PC-9 (cell line): Measurements from ENCODE around the gene TSACC. TPM values are rescaled to one million over a fixed set of nuclear protein-coding genes. Genes with fewer than 3 reads are reported as not detected.
A peak's percentile ranks its signal among the peaks of the same experiment; 100 is the strongest.
"Not testable (repeated sequence)": the region's sequence is repeated elsewhere in the genome, so short reads cannot be mapped to it uniquely, and the experiment has no call there.

Source experiments
- BruUV-seq: library from RNA; stranded (reverse); fragments of 400-500 nt; replicated peaks from 2 replicates; lab custom pipeline; 2021; lab: Mats Ljungman, UMichigan
- CTCF ChIA-PET: fragments of 300-600 bp; sonication (Branson Sonifier 250); formaldehyde crosslinking; loops from one replicate; lab custom pipeline; 2022; ENCODE audit warnings: antibody characterized with exemption; lab: Charles Lee
- POLR2A ChIA-PET: fragments of 300-600 bp; sonication (Branson Sonifier 250); formaldehyde crosslinking; loops from one replicate; lab custom pipeline; 2022; ENCODE audit warnings: antibody characterized with exemption; ENCODE audit not compliant: unreplicated experiment; lab: Charles Lee
- DNase-seq, 2 experiments: peaks; one replicate each; pipeline versions ENCODE4 v3.0.0 to v3.0.0-alpha.2; 2015 to 2022; ENCODE audit warnings: mixed read lengths in 1 of 2
- H2AFZ ChIP-seq: fragments of 200-600 bp; sonication (generic); 2 replicates; pipeline ENCODE4 v1.8.1; 2017; ENCODE audit warnings: antibody characterized with exemption
- H3F3A ChIP-seq: fragments of 200-600 bp; sonication (generic); 2 replicates; pipeline ENCODE4 v1.8.1; 2017; ENCODE audit warnings: antibody characterized with exemption, mild to moderate bottlenecking, low read depth; ENCODE audit not compliant: insufficient read depth
- H3K27ac ChIP-seq: fragments of 200-600 bp; sonication (generic); 2 replicates; pipeline ENCODE4 v1.6.1; 2016; ENCODE audit warnings: mixed run types
- H3K27me3 ChIP-seq: fragments of 200-600 bp; sonication (generic); 2 replicates; pipeline ENCODE4 v1.6.1; 2016; ENCODE audit warnings: low read depth, mixed run types; ENCODE audit not compliant: insufficient read depth
- H3K36me3 ChIP-seq: fragments of 200-600 bp; sonication (generic); 2 replicates; pipeline ENCODE4 v1.6.1; 2016; ENCODE audit warnings: low read depth, mixed run types
- H3K4me1 ChIP-seq: fragments of 200-600 bp; sonication (generic); replicated peaks from 2 replicates; pipeline ENCODE4 v1.6.1; 2016; ENCODE audit warnings: mixed run types; ENCODE audit not compliant: insufficient read depth
- H3K4me2 ChIP-seq: fragments of 200-600 bp; sonication (generic); 2 replicates; pipeline ENCODE4 v1.6.1; 2017; ENCODE audit warnings: mixed run types
- H3K4me3 ChIP-seq: fragments of 200-600 bp; sonication (generic); 2 replicates; pipeline ENCODE4 v1.6.1; 2016; ENCODE audit warnings: mixed run types
- H3K79me2 ChIP-seq: fragments of 200-600 bp; sonication (generic); 2 replicates; pipeline ENCODE4 v1.6.1; 2017; ENCODE audit warnings: low read depth, mixed run types
- H3K9me2 ChIP-seq: fragments of 200-600 bp; sonication (generic); 2 replicates; pipeline ENCODE4 v1.8.1; 2017; ENCODE audit warnings: mild to moderate bottlenecking; ENCODE audit not compliant: insufficient read depth
- H3K9me3 ChIP-seq: fragments of 200-600 bp; sonication (generic); 2 replicates; pipeline ENCODE4 v1.8.1; 2016; ENCODE audit warnings: low read depth; ENCODE audit not compliant: insufficient read depth
- H4K20me1 ChIP-seq: fragments of 200-600 bp; sonication (generic); 2 replicates; pipeline ENCODE4 v1.8.1; 2017; ENCODE audit not compliant: insufficient read depth
- EZH2 ChIP-seq: fragments of 200-600 bp; sonication (generic); IDR thresholded peaks from 2 replicates; pipeline ENCODE4 v1.8.0; 2017; ENCODE audit warnings: antibody characterized with exemption, low read depth
- intact Hi-C: fragments of 100-400 bp; cut with micrococcal nuclease; formaldehyde crosslinking; loops from one replicate; pipeline ENCODE4 v1.10.0; 2022; ENCODE audit not compliant: unreplicated experiment
- total RNA-seq: library from RNA; stranded (reverse); gene quantifications from 2 replicates; pipeline ENCODE4 v1.2.3, GENCODE V29; 2021
- TF ChIP-seq, protein P1 (sequence below): fragments of 200-600 bp; sonication (generic); conservative IDR thresholded peaks from 2 replicates; pipeline ENCODE4 v1.6.1; 2017; ENCODE audit warnings: mixed run types, antibody characterized with exemption, mild to moderate bottlenecking, moderate library complexity

Gene TSACC
- total RNA-seq, 1 experiment from 2014 or later, result 1.3 TPM

- H2AFZ ChIP-seq, result no peak overlapping the region
- H3K4me1 ChIP-seq, result peaks cover 45% of the 10 kb centered on the region
- ChIA-PET CTCF (interaction anchor here (1.0 kb wide), 1 partner anchor 12 kb away, joined by 10 read pairs; no protein-coding TSS in a partner anchor), POLR2A (no interaction called here)
- H3K4me2 ChIP-seq, result peak overlapping the region; percentile 26; the same call in 1 of the 2 replicates
- H3K79me2 ChIP-seq, result no peaks in the 10 kb centered on the region
- intact Hi-C loops, result no loop called here
- TF ChIP-seq, protein P1, sequence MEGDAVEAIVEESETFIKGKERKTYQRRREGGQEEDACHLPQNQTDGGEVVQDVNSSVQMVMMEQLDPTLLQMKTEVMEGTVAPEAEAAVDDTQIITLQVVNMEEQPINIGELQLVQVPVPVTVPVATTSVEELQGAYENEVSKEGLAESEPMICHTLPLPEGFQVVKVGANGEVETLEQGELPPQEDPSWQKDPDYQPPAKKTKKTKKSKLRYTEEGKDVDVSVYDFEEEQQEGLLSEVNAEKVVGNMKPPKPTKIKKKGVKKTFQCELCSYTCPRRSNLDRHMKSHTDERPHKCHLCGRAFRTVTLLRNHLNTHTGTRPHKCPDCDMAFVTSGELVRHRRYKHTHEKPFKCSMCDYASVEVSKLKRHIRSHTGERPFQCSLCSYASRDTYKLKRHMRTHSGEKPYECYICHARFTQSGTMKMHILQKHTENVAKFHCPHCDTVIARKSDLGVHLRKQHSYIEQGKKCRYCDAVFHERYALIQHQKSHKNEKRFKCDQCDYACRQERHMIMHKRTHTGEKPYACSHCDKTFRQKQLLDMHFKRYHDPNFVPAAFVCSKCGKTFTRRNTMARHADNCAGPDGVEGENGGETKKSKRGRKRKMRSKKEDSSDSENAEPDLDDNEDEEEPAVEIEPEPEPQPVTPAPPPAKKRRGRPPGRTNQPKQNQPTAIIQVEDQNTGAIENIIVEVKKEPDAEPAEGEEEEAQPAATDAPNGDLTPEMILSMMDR, result no peak
- no peaks in the 10 kb centered on the region for H3K9me2 ChIP-seq
- H3K4me3 ChIP-seq, result no peak overlapping the region
- no peaks in the 10 kb centered on the region for H3K36me3 ChIP-seq
- H3F3A ChIP-seq, result peaks cover 18% of the 10 kb centered on the region
- no peak for DNase-seq
- H3K9me3 ChIP-seq, result no peaks in the 10 kb centered on the region
- no peak overlapping the region for H3K27ac ChIP-seq
- H4K20me1 ChIP-seq, result no peaks in the 10 kb centered on the region
- no TSS peak for BruUV-seq
- no peaks in the 10 kb centered on the region for H3K27me3 ChIP-seq
These were observed 29.2 kb downstream of the TSACC start for GRCh38 chr1:156367383-156368156.

DNA sequence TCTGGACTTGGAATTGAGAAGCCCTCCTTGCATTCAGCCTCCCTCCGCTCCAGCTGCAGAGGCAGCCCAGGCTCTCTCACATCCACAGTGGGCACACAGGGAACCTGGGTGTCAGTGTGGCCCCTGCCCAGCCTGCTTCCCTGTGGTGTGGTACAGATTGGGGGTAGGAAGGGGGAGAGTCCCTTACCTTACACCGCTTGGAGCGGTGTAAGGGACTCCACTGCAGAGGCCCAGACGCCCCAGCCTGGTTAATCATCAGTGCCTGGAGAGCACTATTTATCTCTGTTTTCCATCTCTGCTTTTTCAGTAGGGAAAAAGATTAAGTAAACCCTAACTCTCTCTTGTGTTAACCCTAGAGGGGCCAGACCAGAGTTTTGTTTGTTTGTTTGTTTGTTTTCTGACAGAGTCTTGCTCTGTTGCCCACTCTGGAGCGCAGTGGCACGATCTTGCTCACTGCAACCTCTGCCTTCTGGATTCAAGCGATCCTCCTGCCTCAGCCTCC is 29.9 kb downstream of the TSACC start:
- Histone ChIP-seq H3K4me1 (peaks cover 45% of the 10 kb centered on the region), H3K9me3 (no peaks in the 10 kb centered on the region), H2AFZ (no peak overlapping the region), H3K27ac (no peak overlapping the region), H3K36me3 (no peaks in the 10 kb centered on the region), H3F3A (peaks cover 21% of the 10 kb centered on the region), H3K4me2 (peak overlapping the region; percentile 93), H3K79me2 (no peaks in the 10 kb centered on the region), H3K9me2 (no peaks in the 10 kb centered on the region), H3K4me3 (no peak overlapping the region), H4K20me1 (no peaks in the 10 kb centered on the region), H3K27me3 (no peaks in the 10 kb centered on the region)
- DNase-seq, result no peak
- intact Hi-C loops, result no loop called here
- no TSS peak for BruUV-seq
- CTCF ChIA-PET, result no interaction called here
- TF ChIP-seq, protein P1, result no peak
- no peak for TF ChIP-seq EZH2
- POLR2A ChIA-PET, result no interaction called here

DNA sequence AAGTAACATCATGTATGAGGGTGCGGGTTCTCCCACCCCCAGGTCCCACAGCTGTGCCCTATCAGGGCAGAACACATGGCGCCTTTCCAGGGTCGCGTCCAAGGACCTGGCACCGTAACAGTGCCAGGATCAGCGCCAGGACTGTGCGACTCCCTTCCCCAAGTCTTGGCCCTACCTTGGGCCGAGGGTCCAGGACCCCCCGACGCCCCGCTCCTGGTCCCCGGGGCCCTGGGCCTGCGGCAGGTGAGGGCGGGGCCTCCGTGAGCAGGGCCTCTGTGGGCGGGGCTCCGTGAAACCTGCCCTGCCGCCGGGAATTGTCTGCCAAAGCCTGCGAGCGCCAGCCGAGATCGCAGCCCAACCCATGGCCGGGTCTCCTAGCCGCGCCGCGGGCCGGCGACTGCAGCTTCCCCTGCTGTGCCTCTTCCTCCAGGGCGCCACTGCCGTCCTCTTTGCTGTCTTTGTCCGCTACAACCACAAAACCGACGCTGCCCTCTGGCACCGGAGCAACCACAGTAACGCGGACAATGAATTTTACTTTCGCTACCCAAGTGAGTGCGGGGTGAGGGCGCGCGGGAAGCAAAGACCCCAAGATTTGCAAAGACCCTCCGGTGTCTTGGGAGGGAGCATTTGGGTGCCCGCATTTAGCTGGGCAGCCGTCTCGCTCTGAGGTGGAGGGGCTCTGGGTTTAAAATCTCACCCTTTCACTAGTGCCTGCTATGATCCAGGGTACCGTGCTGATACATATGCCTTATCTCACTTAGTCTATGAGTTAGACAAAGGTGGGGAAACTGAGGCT is 30.8 kb downstream of the TSACC start, which contains the start of gene RHBG:
RHBG (plus strand) TSS at position 323 of the 796 bp plus-strand sequence; CDS start at position 362, 39 bp downstream.
- peak within 1 kb of the TSS; percentile 96 for H2AFZ ChIP-seq
- H3K27ac ChIP-seq, result no peak within 1 kb of the TSS
- H3F3A ChIP-seq, result peaks cover 21% of the 10 kb centered on the region
- no peaks in the 10 kb centered on the region for H3K9me2 ChIP-seq
- H3K36me3 ChIP-seq, result no peaks in the 10 kb centered on the region
- peak within 1 kb of the TSS; percentile 71 for H3K4me3 ChIP-seq
- H3K9me3 ChIP-seq, result no peaks in the 10 kb centered on the region
- no peak for TF ChIP-seq EZH2
- TF ChIP-seq, protein P1, result no peak
- H3K27me3 ChIP-seq, result no peaks in the 10 kb centered on the region
- no peaks in the 10 kb centered on the region for H3K79me2 ChIP-seq
- H4K20me1 ChIP-seq, result no peaks in the 10 kb centered on the region
- no TSS peak for BruUV-seq
- peaks cover 45% of the 10 kb centered on the region for H3K4me1 ChIP-seq
- DNase-seq, result peak in 1 of 2 experiments; percentile 74
- intact Hi-C loops, result no loop called here
- ChIA-PET POLR2A (no interaction called here), CTCF (interaction anchor here (1.0 kb wide), 1 partner anchor 17 kb away, joined by 3 read pairs; no protein-coding TSS in a partner anchor)
- peak within 1 kb of the TSS; percentile 93 for H3K4me2 ChIP-seq

DNA sequence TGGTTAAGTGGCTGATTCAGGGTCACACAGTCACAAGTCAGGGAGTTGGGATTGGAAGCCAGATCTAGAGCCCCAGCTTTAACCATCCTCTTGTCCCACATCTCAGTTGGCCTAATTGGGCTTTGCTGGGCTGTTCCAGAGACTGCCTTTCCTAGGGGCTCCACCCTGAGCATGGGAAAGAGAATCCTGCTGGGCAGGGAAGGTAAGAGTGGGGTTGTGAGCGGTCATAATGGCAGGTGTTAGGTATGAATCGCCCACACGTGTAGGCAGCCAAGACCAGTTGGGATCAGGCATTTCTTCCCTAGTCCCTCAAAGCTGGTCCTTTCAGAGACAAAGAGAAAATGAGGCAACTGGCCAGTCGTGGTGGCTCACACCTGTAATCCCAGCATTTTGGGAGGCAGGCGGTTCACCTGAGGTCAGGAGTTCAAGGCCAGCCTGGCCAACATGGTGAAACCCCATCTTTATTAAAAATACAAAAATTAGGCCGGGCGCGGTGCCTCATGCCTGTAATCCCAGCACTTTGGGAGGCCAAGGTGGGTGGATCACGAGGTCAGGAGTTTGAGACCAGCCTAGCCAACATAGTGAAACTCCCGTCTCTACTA is 31.5 kb downstream of the TSACC start:
- H3K9me3 ChIP-seq, H3K36me3 ChIP-seq, POLR2A ChIA-PET, H3K79me2 ChIP-seq, H3K9me2 ChIP-seq, H3K27ac ChIP-seq, DNase-seq, H3K27me3 ChIP-seq, H4K20me1 ChIP-seq, intact Hi-C loops: not testable (repeated sequence)
- H3K4me2 ChIP-seq, result peak overlapping the region; percentile 93
- H2AFZ ChIP-seq, result peak overlapping the region; percentile 96
- BruUV-seq, result TSS peak; percentile 54
- CTCF ChIA-PET, result interaction anchor here (1.0 kb wide), 1 partner anchor 16 kb away, joined by 3 read pairs; no protein-coding TSS in a partner anchor
- H3K4me3 ChIP-seq, result peak overlapping the region; percentile 71; the same call in 1 of the 2 replicates
- H3K4me1 ChIP-seq, result peaks cover 45% of the 10 kb centered on the region
- H3F3A ChIP-seq, result peaks cover 21% of the 10 kb centered on the region
